ENCODE data around the gene NRG3. TPM values are rescaled to one million over a fixed set of nuclear protein-coding genes. Genes with fewer than 3 reads are reported as not detected.
A peak's percentile ranks its signal among the peaks of the same experiment; 100 is the strongest.

NRG3 gene
- total RNA-seq, 1 experiment from 2014 or later = not detected

- no peak for DNase-seq
- Histone ChIP-seq H3K27ac (no peak overlapping the region), H3K9me3 (replicated peaks) (no peaks in the 10 kb centered on the region), H3K27me3 (no peaks in the 10 kb centered on the region), H3K4me1 (no peaks in the 10 kb centered on the region), H3K36me3 (no peaks in the 10 kb centered on the region), H3K4me3 (no peak overlapping the region)
Measured at GRCh38 chr10:81905161-81905560, 30.2 kb downstream of the NRG3 start.

- DNase-seq = no peak
- Histone ChIP-seq H3K27ac (no peak overlapping the region), H3K27me3 (no peaks in the 10 kb centered on the region), H3K4me3 (no peak overlapping the region), H3K36me3 (no peaks in the 10 kb centered on the region), H3K9me3 (replicated peaks) (no peaks in the 10 kb centered on the region), H3K4me1 (no peaks in the 10 kb centered on the region)
Measured at GRCh38 chr10:81909453-81909852, 34.5 kb downstream of the NRG3 start.

- Histone ChIP-seq H3K27me3 (no peaks in the 10 kb centered on the region), H3K27ac (no peak overlapping the region), H3K4me3 (no peak overlapping the region), H3K4me1 (no peaks in the 10 kb centered on the region), H3K36me3 (no peaks in the 10 kb centered on the region), H3K9me3 (replicated peaks) (no peaks in the 10 kb centered on the region)
- DNase-seq = no peak
Measured at GRCh38 chr10:81911328-81911727, 36.3 kb downstream of the NRG3 start.

GRCh38 chr10:81914736-81915503 lies 39.9 kb downstream of the NRG3 start:
- Histone ChIP-seq H3K9me3 (replicated peaks) (no peaks in the 10 kb centered on the region), H3K4me3 (no peak overlapping the region), H3K27me3 (no peaks in the 10 kb centered on the region), H3K27ac (no peak overlapping the region), H3K4me1 (no peaks in the 10 kb centered on the region), H3K36me3 (no peaks in the 10 kb centered on the region)
- no peak for DNase-seq

- DNase-seq = no peak
Measured at GRCh38 chr10:81915504-81915897, 40.5 kb downstream of the NRG3 start.

GRCh38 chr10:81917666-81918065 lies 42.7 kb downstream of the NRG3 start:
- Histone ChIP-seq H3K4me3 (no peak overlapping the region), H3K27ac (no peak overlapping the region), H3K9me3 (replicated peaks) (no peaks in the 10 kb centered on the region), H3K4me1 (no peaks in the 10 kb centered on the region), H3K27me3 (no peaks in the 10 kb centered on the region), H3K36me3 (no peaks in the 10 kb centered on the region)
- DNase-seq = no peak

More at GRCh38 chr10:81915504-81915897, 40.5 kb downstream of the NRG3 start:
- no peaks in the 10 kb centered on the region for H3K36me3 ChIP-seq
- no peak overlapping the region for H3K27ac ChIP-seq
- no peaks in the 10 kb centered on the region for H3K4me1 ChIP-seq
- H3K27me3 ChIP-seq = no peaks in the 10 kb centered on the region
- no peaks in the 10 kb centered on the region for H3K9me3 ChIP-seq (replicated peaks)
- H3K4me3 ChIP-seq = no peak overlapping the region

GRCh38 chr10:81918766-81919165 lies 43.8 kb downstream of the NRG3 start:
- DNase-seq = no peak
- Histone ChIP-seq H3K36me3 (no peaks in the 10 kb centered on the region), H3K9me3 (replicated peaks) (no peaks in the 10 kb centered on the region), H3K4me3 (no peak overlapping the region), H3K27ac (no peak overlapping the region), H3K4me1 (no peaks in the 10 kb centered on the region), H3K27me3 (no peaks in the 10 kb centered on the region)

GRCh38 chr10:81920213-81920829 lies 45.3 kb downstream of the NRG3 start:
- peak in 1 of 2 experiments; percentile 29 for DNase-seq
- H3K27me3 ChIP-seq = no peaks in the 10 kb centered on the region
- H3K27ac ChIP-seq = no peak overlapping the region
- H3K4me1 ChIP-seq = no peaks in the 10 kb centered on the region
- no peaks in the 10 kb centered on the region for H3K9me3 ChIP-seq (replicated peaks)
- no peaks in the 10 kb centered on the region for H3K36me3 ChIP-seq
- H3K4me3 ChIP-seq = no peak overlapping the region

- H3K27me3 ChIP-seq = no peaks in the 10 kb centered on the region
- H3K4me1 ChIP-seq = no peaks in the 10 kb centered on the region
- no peak for DNase-seq
- H3K27ac ChIP-seq = no peak overlapping the region
- no peaks in the 10 kb centered on the region for H3K36me3 ChIP-seq
- no peak overlapping the region for H3K4me3 ChIP-seq
- no peaks in the 10 kb centered on the region for H3K9me3 ChIP-seq (replicated peaks)
Measured at GRCh38 chr10:81928119-81928518, 53.1 kb downstream of the NRG3 start.

GRCh38 chr10:81943583-81943982 lies 68.6 kb downstream of the NRG3 start:
- DNase-seq = no peak
- no peaks in the 10 kb centered on the region for H3K36me3 ChIP-seq
- no peak overlapping the region for H3K4me3 ChIP-seq
- no peaks in the 10 kb centered on the region for H3K9me3 ChIP-seq (replicated peaks)
- no peaks in the 10 kb centered on the region for H3K4me1 ChIP-seq
- no peaks in the 10 kb centered on the region for H3K27me3 ChIP-seq
- H3K27ac ChIP-seq = no peak overlapping the region

- H3K4me3 ChIP-seq = no peak overlapping the region
- H3K27me3 ChIP-seq = no peaks in the 10 kb centered on the region
- DNase-seq = no peak
- no peaks in the 10 kb centered on the region for H3K36me3 ChIP-seq
- no peak overlapping the region for H3K27ac ChIP-seq
- H3K9me3 ChIP-seq (replicated peaks) = no peaks in the 10 kb centered on the region
- H3K4me1 ChIP-seq = no peaks in the 10 kb centered on the region
Measured at GRCh38 chr10:81944609-81945008, 69.6 kb downstream of the NRG3 start.

GRCh38 chr10:81949283-81949682 lies 74.3 kb downstream of the NRG3 start:
- Histone ChIP-seq H3K4me1 (no peaks in the 10 kb centered on the region), H3K27me3 (no peaks in the 10 kb centered on the region), H3K27ac (no peak overlapping the region), H3K36me3 (no peaks in the 10 kb centered on the region), H3K9me3 (replicated peaks) (no peaks in the 10 kb centered on the region), H3K4me3 (no peak overlapping the region)
- DNase-seq = no peak

GRCh38 chr10:81950358-81950757 lies 75.4 kb downstream of the NRG3 start:
- H3K4me1 ChIP-seq = no peaks in the 10 kb centered on the region
- no peak overlapping the region for H3K27ac ChIP-seq
- H3K36me3 ChIP-seq = no peaks in the 10 kb centered on the region
- no peaks in the 10 kb centered on the region for H3K9me3 ChIP-seq (replicated peaks)
- no peak for DNase-seq
- no peak overlapping the region for H3K4me3 ChIP-seq
- H3K27me3 ChIP-seq = no peaks in the 10 kb centered on the region

- no peaks in the 10 kb centered on the region for H3K4me1 ChIP-seq
- H3K36me3 ChIP-seq = no peaks in the 10 kb centered on the region
- no peak overlapping the region for H3K27ac ChIP-seq
- DNase-seq = no peak
- no peaks in the 10 kb centered on the region for H3K27me3 ChIP-seq
- no peaks in the 10 kb centered on the region for H3K9me3 ChIP-seq (replicated peaks)
- H3K4me3 ChIP-seq = no peak overlapping the region
Measured at GRCh38 chr10:81953420-81953819, 78.4 kb downstream of the NRG3 start.

GRCh38 chr10:81957976-81958375 lies 83.0 kb downstream of the NRG3 start:
- DNase-seq = no peak
- H3K27me3 ChIP-seq = no peaks in the 10 kb centered on the region
- no peak overlapping the region for H3K27ac ChIP-seq
- no peaks in the 10 kb centered on the region for H3K36me3 ChIP-seq
- H3K4me3 ChIP-seq = no peak overlapping the region
- no peaks in the 10 kb centered on the region for H3K4me1 ChIP-seq
- H3K9me3 ChIP-seq (replicated peaks) = no peaks in the 10 kb centered on the region

GRCh38 chr10:81959016-81959415 lies 84.0 kb downstream of the NRG3 start:
- Histone ChIP-seq H3K4me3 (no peak overlapping the region), H3K27ac (no peak overlapping the region), H3K9me3 (replicated peaks) (no peaks in the 10 kb centered on the region), H3K36me3 (no peaks in the 10 kb centered on the region), H3K27me3 (no peaks in the 10 kb centered on the region), H3K4me1 (no peaks in the 10 kb centered on the region)
- DNase-seq = no peak
